IPS DF 6.9 (cell line): Measurements from ENCODE around the gene RIPPLY3.
"Not testable (repeated sequence)": the region's sequence is repeated elsewhere in the genome, so short reads cannot be mapped to it uniquely, and the experiment has no call there.

Experiments
- DNase-seq: peaks from one replicate; pipeline ENCODE4 v3.0.0-alpha.2; 2013; ENCODE audit warnings: low read depth, low spot score
- H3K27ac ChIP-seq: one replicate; pipeline ENCODE4 v1.5.1; 2013; ENCODE audit warnings: low read length, control low read depth
- H3K27me3 ChIP-seq: 2 replicates; pipeline ENCODE4 v1.6.1; 2013; ENCODE audit warnings: mild to moderate bottlenecking, low read length; ENCODE audit not compliant: control insufficient read depth, insufficient read depth
- H3K36me3 ChIP-seq: 2 replicates; pipeline ENCODE4 v1.6.1; 2013; ENCODE audit warnings: low read length; ENCODE audit not compliant: control insufficient read depth, insufficient read depth
- H3K4me1 ChIP-seq: 2 replicates; pipeline ENCODE4 v1.6.1; 2013; ENCODE audit warnings: low read length; ENCODE audit not compliant: control insufficient read depth, insufficient read depth
- H3K4me3 ChIP-seq: 2 replicates; pipeline ENCODE4 v1.5.1; 2013; ENCODE audit warnings: mild to moderate bottlenecking, low read length
- H3K9me3 ChIP-seq: 2 replicates; pipeline ENCODE4 v1.6.1; 2013; ENCODE audit warnings: low read length, inconsistent platforms; ENCODE audit not compliant: control insufficient read depth, insufficient read depth
- WGBS: extraction: QIAGEN DNeasy Blood & Tissue Kit; methylation state at CpG from one replicate; pipeline ENCODE4 v1.1.7; 2013; ENCODE audit warnings: mixed read lengths, missing lambda C conversion rate; ENCODE audit not compliant: insufficient read length, insufficient coverage; 5-methylcytosine and 5-hydroxymethylcytosine counted together

RIPPLY3 gene

DNA sequence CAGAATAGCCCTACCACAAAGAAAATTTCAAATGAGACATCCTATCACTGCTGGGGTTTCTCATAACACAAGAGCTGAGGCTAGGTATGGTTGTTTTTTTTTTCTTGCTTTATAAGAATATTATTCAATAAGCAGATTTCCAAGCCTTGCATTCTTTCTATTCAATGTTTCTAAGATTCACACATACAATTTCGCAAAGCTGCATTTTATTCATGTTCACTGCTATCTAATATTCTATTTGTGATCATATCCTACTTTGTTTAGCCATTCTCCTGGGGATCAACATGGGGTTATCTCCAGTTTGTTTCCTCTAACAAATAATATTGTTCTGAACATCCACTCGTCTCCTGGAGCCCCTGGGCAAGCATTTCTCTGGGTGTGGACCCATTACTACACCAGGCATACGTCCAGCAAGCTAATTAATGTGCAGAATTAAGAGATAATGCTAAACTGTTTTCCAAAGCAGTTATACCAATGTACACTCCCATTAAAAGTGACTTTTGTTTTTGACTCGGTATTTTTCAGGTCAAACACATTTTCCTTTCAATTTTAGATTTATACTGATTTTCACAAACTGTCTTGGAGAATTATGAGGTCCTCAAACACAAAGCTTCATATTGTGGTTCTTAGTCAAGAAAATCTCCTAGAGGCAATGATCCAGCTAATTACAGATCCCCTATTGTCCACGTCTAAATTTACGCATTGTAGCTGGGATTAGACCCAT, 24.4 kb upstream of the RIPPLY3 start:
- H3K36me3 ChIP-seq, result no peaks in the 10 kb centered on the region
- no CpG with 5 or more reads among the region's 6 CpGs for WGBS
- no peak overlapping the region for H3K4me3 ChIP-seq
- no peaks in the 10 kb centered on the region for H3K9me3 ChIP-seq
- H3K27ac ChIP-seq, result no peak overlapping the region
- H3K27me3 ChIP-seq, result peaks cover 3% of the 10 kb centered on the region; the same call in 1 of the 2 replicates
- no peak for DNase-seq
- H3K4me1 ChIP-seq, result peaks cover 2% of the 10 kb centered on the region

DNA sequence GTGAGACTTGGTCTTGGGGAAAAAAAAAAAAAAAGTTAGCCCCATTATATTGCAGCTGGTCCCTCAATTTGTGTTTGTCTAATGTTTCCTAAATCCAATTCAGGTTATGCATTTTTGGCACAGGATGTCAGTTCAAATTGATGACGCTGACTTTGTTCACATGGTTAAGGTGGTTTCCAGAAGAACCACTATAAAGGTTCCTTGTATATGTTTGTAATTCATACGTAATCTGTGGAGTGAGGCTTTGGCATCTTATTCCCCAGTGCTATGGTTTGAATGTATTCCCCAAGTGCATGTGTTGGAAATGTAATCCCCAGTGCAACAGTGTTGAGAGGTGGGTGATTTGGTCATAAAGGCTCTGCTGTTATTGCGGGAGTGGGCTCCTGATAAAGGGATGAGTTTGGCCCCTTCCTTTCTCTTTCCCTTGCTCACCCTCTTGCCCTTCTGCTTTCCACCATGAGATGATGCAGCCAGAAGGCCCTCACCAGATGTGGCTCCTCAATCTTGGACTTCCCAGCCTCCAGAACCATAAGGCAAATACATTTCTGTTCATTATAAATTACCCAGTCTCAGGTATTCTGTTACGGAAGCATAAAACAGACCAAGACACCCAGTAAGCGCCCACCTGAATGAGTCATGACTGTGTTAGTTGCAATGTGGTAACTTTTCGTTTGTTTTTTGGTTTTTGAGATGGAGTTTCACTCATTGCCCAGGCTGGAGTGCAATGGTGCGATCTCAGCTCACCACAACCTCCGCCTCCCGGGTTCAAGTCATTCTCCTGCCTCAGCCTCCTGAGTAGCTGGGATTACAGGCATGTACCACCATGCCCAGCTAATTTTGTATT, 20.5 kb upstream of the RIPPLY3 start:
- H3K27me3 ChIP-seq, result 0 out of 2 replicates have a peak, but pooled peaks cover 1% of the 10 kb centered on the region
- DNase-seq, result no peak
- no peak overlapping the region for H3K4me3 ChIP-seq
- no peaks in the 10 kb centered on the region; the same call in 1 of the 2 replicates for H3K4me1 ChIP-seq
- no CpG with 5 or more reads among the region's 9 CpGs for WGBS
- no peaks in the 10 kb centered on the region for H3K36me3 ChIP-seq
- no peaks in the 10 kb centered on the region for H3K9me3 ChIP-seq
- no peak overlapping the region for H3K27ac ChIP-seq

DNA sequence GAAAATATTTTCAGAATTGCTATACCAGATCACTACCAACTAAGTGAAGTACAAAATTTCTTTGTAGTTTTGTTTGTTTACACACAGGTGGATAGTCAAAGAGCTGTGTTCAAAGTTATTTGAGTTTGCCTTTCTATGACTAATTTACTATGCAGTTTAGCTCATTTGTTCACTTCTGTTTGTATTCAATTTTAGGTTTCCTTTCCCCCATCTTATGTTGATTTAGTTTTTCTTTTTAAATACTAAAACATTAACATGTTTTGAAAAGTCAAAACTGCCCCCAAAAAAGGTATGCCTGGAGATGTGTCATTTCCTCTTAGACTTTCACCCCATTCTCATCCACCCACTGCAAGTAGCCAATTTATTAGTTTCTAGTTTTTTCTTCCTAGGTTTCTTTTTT, 18.7 kb upstream of the RIPPLY3 start:
- H3K27ac ChIP-seq, result no peak overlapping the region
- DNase-seq, result no peak
- H3K9me3 ChIP-seq, result no peaks in the 10 kb centered on the region
- no peak overlapping the region for H3K4me3 ChIP-seq
- H3K4me1 ChIP-seq, result no peaks in the 10 kb centered on the region; the same call in none of the 2 replicates
- H3K36me3 ChIP-seq, result no peaks in the 10 kb centered on the region
- H3K27me3 ChIP-seq, result no peaks in the 10 kb centered on the region

DNA sequence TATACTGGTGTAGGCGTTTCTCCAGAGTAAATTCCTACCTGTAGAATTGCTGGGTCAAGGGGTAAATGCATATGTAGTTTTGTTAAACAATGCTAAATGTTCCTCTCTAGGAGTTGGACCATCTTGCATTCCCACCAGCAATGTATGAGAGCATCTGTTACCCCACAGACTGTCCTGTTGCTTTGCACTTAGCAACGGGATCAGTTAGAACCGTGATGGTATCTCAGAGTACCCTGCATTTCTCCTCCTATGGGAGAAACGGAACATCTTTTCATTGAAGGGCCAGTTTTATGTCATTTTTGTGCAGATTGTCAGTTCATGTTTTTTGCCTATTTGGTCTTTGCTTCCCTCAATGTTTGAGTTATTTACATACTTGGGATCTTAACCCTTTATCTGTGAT, 18.0 kb upstream of the RIPPLY3 start:
- WGBS, result no CpG with 5 or more reads among the region's 4 CpGs
- H3K27ac ChIP-seq, result no peak overlapping the region
- no peak overlapping the region for H3K4me3 ChIP-seq
- no peak for DNase-seq
- no peaks in the 10 kb centered on the region for H3K36me3 ChIP-seq
- no peaks in the 10 kb centered on the region for H3K9me3 ChIP-seq
- no peaks in the 10 kb centered on the region for H3K27me3 ChIP-seq
- H3K4me1 ChIP-seq, result no peaks in the 10 kb centered on the region; the same call in none of the 2 replicates

DNA sequence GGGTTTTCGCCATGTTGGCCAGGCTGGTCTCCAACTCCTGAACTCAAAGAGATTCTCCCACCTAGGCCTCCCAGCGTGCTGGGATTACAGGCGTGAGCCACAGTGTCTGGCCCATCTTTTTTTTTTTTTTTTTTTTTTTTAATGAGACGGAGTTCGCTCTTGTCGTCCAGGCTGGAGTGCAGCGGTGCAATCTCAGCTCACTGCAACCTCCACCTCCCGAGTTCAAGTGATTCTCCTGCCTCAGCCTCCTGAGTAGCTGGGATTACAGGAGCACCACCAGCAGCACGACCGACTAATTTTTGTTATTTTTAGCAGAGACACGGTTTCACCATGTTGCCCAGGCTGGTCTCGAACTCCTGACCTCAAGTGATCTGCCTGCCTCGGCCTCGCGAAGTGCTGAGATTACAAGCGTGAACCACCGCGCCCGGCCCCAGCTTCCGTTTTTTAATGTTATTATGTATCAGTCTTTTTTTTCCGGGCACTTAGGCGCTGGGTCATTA, 17.3 kb upstream of the RIPPLY3 start:
- H3K4me3 ChIP-seq, result peak overlapping the region; percentile 50; the same call in 1 of the 2 replicates
- H3K27me3 ChIP-seq, H3K9me3 ChIP-seq, H3K36me3 ChIP-seq, H3K4me1 ChIP-seq, DNase-seq, H3K27ac ChIP-seq: not testable (repeated sequence)
- no CpG with 5 or more reads among the region's 22 CpGs for WGBS

DNA sequence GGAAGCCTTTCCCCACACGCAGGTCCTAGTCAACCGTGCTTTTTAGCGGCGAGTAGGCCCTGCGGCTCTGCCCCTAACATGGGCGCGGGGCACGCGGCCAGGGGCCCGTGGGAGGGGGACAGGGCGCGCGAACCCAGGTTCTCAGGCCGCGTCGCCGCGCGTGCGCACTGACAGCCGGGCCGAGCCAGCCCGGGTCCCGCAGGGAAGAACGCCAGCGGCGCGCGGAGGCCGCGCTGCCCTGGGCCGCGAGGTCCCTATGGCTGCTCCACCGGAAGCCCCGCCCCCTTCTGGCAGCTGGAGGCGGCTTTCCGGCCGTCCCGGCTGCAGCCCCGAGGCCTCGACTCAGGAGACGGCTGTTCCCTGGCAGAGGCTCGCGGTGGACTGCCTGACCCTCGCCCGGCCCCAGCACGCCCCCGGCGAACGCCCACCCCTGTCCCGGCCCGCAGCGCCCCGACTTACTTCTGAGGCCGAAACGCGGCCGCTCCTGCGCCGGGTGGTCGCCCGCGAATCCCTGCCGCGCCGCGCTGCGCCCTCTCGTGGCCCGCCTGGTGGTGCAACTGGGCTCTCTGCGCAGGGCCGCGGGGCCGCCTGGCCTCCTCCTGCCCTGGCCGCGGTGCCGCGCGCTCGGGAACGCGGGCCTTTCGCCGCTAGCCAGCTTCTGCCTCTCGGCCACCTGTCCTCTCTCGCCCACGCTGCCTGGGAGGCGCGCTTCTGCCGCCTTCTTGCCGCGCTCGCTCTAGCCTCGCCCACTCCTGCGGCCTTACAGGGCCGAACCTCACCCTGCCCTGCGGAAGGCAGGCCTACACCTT, 16.6 kb upstream of the RIPPLY3 start:
- DNase-seq, result no peak
- Histone ChIP-seq H3K27ac (no peak overlapping the region), H3K9me3 (no peaks in the 10 kb centered on the region), H3K4me3 (peak overlapping the region; percentile 50; the same call in 1 of the 2 replicates), H3K27me3 (no peaks in the 10 kb centered on the region), H3K4me1 (no peaks in the 10 kb centered on the region; the same call in none of the 2 replicates), H3K36me3 (no peaks in the 10 kb centered on the region)
- WGBS, result no CpG with 5 or more reads among the region's 97 CpGs

DNA sequence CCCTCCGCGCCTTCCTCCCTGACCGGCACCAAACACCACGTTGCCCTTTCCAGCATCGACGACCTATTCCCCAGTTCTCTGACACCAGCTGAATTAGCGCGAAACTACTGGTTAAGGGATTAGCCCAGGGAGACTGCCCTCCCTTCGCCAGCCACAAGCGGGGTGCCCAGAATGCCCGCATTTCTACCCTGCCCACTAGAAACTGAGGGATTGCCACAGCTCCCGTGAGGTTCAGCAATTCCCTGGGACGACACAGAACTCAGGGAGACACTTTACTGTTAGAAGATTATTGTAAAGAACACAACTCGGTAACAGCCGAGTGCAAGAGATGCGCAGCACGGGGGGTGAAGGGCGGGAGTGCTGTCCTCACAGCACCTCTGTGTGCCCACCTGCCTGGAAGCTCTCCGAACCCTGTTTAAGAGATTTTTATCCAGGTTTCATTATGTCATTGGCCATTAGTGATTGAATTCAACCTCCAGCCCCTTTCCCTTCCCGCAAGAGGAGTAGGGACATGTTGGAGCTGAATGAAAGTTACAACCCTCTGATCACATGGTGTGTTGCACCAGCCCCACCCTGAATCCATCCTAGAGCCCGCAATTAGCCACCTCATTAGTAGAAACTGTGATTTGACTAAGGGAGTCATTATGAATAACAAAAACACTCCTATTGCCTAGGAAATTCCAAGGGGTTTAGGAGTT, 15.8 kb upstream of the RIPPLY3 start:
- no peak for DNase-seq
- Histone ChIP-seq H3K9me3 (no peaks in the 10 kb centered on the region), H3K27ac (no peak overlapping the region), H3K36me3 (no peaks in the 10 kb centered on the region), H3K27me3 (no peaks in the 10 kb centered on the region), H3K4me1 (no peaks in the 10 kb centered on the region; the same call in none of the 2 replicates), H3K4me3 (peak overlapping the region; percentile 50; the same call in 1 of the 2 replicates)
- no CpG with 5 or more reads among the region's 21 CpGs for WGBS

DNA sequence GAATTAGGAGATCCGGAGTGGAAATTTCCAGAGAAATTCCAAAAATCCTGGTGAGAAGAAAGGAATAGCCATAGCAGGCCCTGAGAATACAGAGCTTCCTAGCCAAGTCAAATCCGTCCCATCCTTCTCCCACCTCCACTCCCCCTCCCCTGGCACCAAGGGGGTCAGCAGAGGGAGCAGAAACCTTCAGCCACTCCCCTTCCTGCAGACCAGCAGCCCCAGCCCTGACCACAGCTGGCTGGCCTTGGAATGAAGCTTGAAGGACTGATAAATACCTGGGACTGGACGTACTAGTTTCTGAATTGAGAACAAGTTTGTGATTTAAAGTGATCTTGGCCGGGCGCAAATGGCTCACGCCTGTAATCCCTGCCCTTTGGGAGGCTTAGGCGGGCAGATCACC, 13.8 kb upstream of the RIPPLY3 start:
- Histone ChIP-seq H3K4me3 (no peak overlapping the region), H3K27ac (no peak overlapping the region), H3K27me3 (no peaks in the 10 kb centered on the region), H3K4me1 (no peaks in the 10 kb centered on the region; the same call in none of the 2 replicates), H3K9me3 (no peaks in the 10 kb centered on the region), H3K36me3 (no peaks in the 10 kb centered on the region)
- WGBS, result no CpG with 5 or more reads among the region's 7 CpGs
- no peak for DNase-seq

DNA sequence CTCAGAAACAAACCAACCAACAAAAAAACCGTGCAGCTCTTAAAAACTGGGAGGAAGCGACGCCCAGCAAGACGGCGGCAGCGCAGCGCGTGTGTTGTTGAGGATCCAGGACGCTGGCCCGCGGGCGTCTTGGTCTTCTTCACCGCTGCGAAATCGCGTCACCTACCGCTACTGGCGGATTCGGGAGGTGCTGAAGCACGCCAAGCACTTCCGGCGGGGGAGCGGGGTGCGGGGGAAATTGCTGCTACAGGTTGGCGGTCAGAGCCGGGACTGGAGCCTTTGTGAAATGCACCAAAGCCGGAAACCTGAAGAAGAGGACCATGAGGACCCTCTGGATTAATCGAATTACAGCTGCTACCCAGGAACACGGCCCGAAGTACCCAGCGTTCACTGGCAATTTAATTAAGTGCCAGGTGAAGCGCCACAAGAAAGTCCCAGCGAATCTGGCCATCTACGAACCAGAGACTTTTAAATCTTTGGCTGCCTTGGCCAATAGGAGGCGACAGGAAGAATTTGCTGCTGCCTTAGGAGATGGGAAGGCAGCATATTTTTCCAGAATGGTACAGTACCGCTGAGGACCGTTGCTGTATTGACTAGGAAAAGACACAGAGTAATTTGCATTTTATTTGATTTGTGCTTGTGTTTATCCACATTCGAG, 11.9 kb upstream of the RIPPLY3 start:
- no peak overlapping the region for H3K27ac ChIP-seq
- H3K36me3 ChIP-seq, result no peaks in the 10 kb centered on the region
- no peaks in the 10 kb centered on the region for H3K27me3 ChIP-seq
- H3K4me3 ChIP-seq, result no peak overlapping the region
- no peaks in the 10 kb centered on the region; the same call in none of the 2 replicates for H3K4me1 ChIP-seq
- no peak for DNase-seq
- H3K9me3 ChIP-seq, result no peaks in the 10 kb centered on the region
- WGBS, result no CpG with 5 or more reads among the region's 38 CpGs
